Fibroblast of lung (primary cell): ENCODE results near the gene SLC6A20.

Experiments
- CTCF ChIP-seq, 2 donors: IDR thresholded peaks in 1 of 2; conservative IDR thresholded peaks in 1 of 2; 1 replicate in 1 of 2; 2 replicates in 1 of 2; pipeline ENCODE4 v1.5.1; 2011 to 2012; ENCODE audit warnings: low read length in 2 of 2, control low read depth in 1 of 2, inconsistent platforms in 1 of 2, low read depth in 1 of 2, mild to moderate bottlenecking in 1 of 2
- EZH2 ChIP-seq: IDR thresholded peaks from 2 replicates; pipeline ENCODE4 v1.5.1; 2012; ENCODE audit warnings: low read length, control low read depth, mild to moderate bottlenecking; ENCODE audit errors: missing control alignments

- TF ChIP-seq CTCF (conservative IDR thresholded peaks at IDR 0.05 in 1 of 2, IDR thresholded peaks at IDR 0.05 in 1 of 2; ENCODE audit: low read depth in 1 of 2, low read length in 2 of 2) (no peak), EZH2 (no peak)
Observed at GRCh38 chr3:45838466-45838865, 42.1 kb upstream of the SLC6A20 start.
